AG09309 (cell line): ENCODE data around the gene MYO1D.

Experiments
- DNase-seq: peaks from one replicate; pipeline ENCODE4 v3.0.0-alpha.2; 2010; ENCODE audit warnings: low read depth
- H3K4me3 ChIP-seq: 2 replicates; pipeline ENCODE4 v1.5.1; 2011; ENCODE audit warnings: mild to moderate bottlenecking, low read depth, low read length, moderate library complexity; ENCODE audit not compliant: control insufficient read depth
- CTCF ChIP-seq: IDR thresholded peaks from 2 replicates; pipeline ENCODE4 v1.5.1; 2011; ENCODE audit warnings: mild to moderate bottlenecking, low read depth, low read length, inconsistent platforms; ENCODE audit not compliant: insufficient read depth, control insufficient read depth; ENCODE audit errors: missing control alignments

The MYO1D gene

GRCh38 chr17:32814836-32815235 is 62.1 kb downstream of the MYO1D start:
- H3K4me3 ChIP-seq, result no peak overlapping the region
- no peak for TF ChIP-seq CTCF
- DNase-seq, result no peak

GRCh38 chr17:32813021-32813420 is 63.9 kb downstream of the MYO1D start:
- H3K4me3 ChIP-seq, result no peak overlapping the region
- peak; percentile 26 for TF ChIP-seq CTCF
- DNase-seq, result peak; percentile 80

- TF ChIP-seq CTCF, result no peak
- H3K4me3 ChIP-seq, result no peak overlapping the region
- DNase-seq, result no peak
These were observed 66.2 kb downstream of the MYO1D start for GRCh38 chr17:32810690-32811089.

GRCh38 chr17:32807577-32807976 is 69.3 kb downstream of the MYO1D start:
- no peak overlapping the region for H3K4me3 ChIP-seq
- DNase-seq, result no peak
- TF ChIP-seq CTCF, result no peak

GRCh38 chr17:32806646-32807045 is 70.3 kb downstream of the MYO1D start:
- no peak overlapping the region for H3K4me3 ChIP-seq
- no peak for TF ChIP-seq CTCF
- DNase-seq, result no peak

- DNase-seq, result no peak
- no peak overlapping the region for H3K4me3 ChIP-seq
- TF ChIP-seq CTCF, result no peak
These were observed 71.6 kb downstream of the MYO1D start for GRCh38 chr17:32805029-32805976.
